HG03175 (cell line): ENCODE results near the gene PLEKHG2.

Experiments
- ATAC-seq: cut with Tn5 transposase; IDR thresholded peaks from one replicate; pipeline ENCODE4 v1.9.1; 2021; ENCODE audit warnings: mild to moderate bottlenecking, moderate library complexity; ENCODE audit not compliant: unreplicated experiment

PLEKHG2 gene

DNA sequence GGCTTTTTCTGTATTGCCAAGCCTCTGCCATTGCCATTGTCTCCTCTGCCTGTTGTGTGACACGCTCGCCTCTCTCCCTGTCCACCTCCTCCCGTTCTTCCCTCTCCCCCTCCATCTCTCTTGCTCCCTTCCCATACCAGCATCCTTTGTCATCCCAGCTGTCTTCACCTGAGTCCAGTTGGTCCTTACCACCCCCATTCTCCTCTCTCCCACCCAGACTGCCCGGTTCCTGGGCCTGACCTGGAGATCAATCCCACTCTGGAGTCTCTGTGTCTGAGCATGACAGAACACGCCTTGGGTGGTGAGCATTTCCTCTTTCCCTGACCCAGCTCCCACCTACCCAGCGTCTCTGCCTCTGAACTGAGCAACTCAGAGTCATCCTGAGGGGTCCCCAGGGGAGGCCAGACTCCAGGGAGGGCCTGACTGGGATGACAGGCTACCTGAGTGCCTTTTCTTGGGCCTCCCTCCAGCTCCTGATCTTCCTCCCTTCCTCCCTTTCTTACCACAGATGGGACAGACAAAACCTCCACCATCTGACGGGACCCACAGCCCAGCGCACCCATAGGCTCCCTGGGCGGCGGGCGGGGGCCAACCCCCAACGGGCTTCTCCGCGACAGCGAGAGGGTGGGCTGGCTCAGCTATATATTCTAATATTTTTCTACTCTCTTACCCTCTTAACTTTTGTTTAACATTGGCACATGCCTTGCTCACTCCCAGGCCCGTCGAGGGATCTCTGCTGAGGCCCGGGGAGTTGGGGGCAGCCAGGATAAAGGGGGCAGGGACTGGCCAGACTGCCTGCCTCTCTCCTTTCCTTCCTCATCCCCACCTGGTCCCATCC lies 29.3 kb upstream of the PLEKHG2 start:
- no peak for ATAC-seq

GRCh38 chr19:39384839-39385568 lies 27.5 kb upstream of the PLEKHG2 start:
- ATAC-seq, result no peak

DNA sequence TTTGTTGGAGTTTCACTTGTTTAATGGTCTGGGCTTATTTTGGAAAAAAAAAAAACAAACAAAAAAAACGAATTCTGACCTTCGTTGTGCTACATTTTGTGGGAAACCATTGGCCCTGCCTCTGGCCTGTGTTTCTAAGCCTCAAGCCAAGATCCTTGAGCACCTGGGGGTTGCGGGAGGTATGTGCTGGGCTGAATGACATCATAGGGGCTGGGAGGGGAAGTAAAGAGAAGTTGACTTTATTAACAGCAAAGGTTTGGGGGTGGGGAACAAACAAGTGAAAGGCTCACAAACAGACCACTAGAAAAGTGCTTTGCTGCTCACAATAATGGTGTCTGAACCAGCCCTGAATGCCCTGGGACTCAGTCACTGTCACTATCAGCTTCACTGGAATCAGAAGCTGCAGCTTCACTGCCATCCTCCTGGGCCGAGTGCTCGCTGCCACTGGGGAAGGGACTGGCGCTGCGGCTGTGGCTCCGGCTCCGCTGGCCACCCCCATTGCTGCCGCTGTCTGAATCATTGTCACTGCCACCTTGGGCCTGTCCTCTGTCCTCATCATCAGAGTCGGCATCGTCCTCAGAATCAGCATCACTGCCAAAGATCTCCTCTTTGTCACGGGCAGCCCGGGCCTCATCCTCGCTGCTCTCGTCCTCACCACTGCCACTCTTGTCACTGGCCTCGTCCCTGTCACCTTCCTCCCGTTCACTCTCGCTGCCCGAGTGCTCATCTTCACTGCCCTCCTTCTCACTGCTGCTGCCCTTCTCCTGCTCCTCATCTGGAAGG lies 26.6 kb upstream of the PLEKHG2 start:
- ATAC-seq, result no peak

- ATAC-seq, result no peak
These were observed 25.9 kb upstream of the PLEKHG2 start for GRCh38 chr19:39386557-39386956.

GRCh38 chr19:39388657-39389056 lies 23.8 kb upstream of the PLEKHG2 start:
- ATAC-seq, result no peak

GRCh38 chr19:39389631-39390414 lies 22.6 kb upstream of the PLEKHG2 start:
- no peak for ATAC-seq

DNA sequence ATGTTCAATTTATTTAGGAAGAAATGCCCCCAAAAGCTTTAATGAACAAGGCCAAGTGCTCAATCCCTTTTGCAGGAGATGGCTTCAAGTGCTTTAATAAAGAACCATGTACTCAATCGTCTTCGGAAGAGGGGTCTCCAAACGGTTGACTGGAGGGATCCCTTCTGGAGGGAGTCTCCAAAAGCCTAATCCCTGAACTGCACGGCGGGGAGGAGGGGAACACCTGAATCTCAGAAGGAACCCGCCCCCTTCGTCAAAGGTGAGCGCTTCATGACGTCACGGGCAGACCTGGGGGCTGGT lies 22.1 kb upstream of the PLEKHG2 start:
- ATAC-seq, result no peak

GRCh38 chr19:39390751-39391437 lies 21.6 kb upstream of the PLEKHG2 start, which contains the start of the genes MED29 and PAF1:
Gene MED29 (plus strand): TSS chr19:39391378. CDS start chr19:39391423, 45 bp downstream.
Gene PAF1 (minus strand): TSS chr19:39391106. CDS start chr19:39390864, 242 bp downstream.
- ATAC-seq, result peak; percentile 94

DNA sequence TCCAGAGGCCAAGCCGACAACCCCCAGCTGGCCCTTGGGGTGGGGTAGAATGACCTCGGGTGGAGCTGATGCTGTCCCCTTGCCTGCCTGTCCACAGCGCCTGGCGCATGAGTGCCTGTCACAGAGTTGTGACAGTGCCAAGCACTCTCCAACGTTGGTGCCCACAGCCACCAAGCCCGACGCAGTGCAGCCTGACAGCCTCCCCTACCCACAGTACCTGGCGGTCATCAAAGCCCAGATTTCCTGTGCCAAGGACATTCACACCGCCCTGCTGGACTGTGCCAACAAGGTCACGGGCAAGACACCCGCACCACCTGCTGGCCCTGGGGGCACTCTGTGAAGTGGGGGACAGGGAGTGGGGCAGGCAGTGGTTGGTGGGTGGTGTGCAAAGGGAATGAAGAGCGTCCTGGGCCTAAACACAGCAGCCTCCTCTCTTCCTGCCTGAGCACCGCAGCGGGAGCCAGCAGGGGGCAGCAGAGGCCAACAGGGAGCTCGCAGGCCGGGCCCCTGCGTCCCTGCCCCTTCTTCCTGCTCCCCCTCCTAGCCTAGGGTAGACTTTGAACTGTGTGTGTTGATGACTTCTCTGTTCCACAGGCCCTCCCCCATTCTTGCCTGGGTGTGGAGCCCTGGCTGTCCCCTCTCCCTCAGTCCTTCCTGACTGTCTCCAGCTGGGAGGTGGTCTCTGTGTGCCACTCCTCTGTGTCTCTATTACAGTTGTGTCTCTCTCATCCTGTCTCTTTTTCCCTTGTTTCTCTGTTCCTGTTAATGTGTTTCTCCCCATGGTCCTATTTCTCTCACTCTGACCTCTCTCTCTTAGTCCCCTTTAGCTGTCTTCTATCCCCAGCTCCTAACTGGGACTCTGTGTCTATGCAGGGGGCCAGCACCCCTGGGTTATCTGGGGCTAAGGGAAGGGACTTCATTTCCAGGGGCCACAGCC lies 14.8 kb upstream of the PLEKHG2 start:
- ATAC-seq, result peak; percentile 47

GRCh38 chr19:39398297-39398864 lies 14.1 kb upstream of the PLEKHG2 start:
- ATAC-seq, result no peak

- no peak for ATAC-seq
These were observed 12.8 kb upstream of the PLEKHG2 start for GRCh38 chr19:39399668-39400050.

DNA sequence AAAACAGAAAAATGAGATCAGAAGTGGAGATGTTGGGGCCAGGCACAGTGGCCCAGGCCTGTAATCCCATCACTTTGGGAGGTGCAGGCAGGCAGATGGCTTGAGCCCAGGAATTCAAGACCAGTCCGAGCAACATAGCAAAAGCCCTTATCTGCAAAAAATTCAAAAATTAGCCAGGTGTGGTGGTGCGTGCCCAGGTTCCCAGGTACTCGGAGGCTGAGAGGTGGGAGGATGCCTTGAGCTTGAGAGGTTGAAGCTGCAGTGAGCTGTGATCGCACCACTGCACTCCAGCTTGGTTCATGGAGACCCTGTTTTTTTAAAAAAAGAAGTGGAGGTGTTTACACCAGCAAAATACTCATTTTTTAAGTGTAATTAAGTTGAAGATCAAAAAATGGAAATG lies 12.4 kb upstream of the PLEKHG2 start:
- ATAC-seq, result no peak

- ATAC-seq, result no peak
These were observed 11.4 kb upstream of the PLEKHG2 start for GRCh38 chr19:39401070-39401548.

- peak; percentile 30 for ATAC-seq
These were observed 10.7 kb upstream of the PLEKHG2 start for GRCh38 chr19:39401549-39402345.

DNA sequence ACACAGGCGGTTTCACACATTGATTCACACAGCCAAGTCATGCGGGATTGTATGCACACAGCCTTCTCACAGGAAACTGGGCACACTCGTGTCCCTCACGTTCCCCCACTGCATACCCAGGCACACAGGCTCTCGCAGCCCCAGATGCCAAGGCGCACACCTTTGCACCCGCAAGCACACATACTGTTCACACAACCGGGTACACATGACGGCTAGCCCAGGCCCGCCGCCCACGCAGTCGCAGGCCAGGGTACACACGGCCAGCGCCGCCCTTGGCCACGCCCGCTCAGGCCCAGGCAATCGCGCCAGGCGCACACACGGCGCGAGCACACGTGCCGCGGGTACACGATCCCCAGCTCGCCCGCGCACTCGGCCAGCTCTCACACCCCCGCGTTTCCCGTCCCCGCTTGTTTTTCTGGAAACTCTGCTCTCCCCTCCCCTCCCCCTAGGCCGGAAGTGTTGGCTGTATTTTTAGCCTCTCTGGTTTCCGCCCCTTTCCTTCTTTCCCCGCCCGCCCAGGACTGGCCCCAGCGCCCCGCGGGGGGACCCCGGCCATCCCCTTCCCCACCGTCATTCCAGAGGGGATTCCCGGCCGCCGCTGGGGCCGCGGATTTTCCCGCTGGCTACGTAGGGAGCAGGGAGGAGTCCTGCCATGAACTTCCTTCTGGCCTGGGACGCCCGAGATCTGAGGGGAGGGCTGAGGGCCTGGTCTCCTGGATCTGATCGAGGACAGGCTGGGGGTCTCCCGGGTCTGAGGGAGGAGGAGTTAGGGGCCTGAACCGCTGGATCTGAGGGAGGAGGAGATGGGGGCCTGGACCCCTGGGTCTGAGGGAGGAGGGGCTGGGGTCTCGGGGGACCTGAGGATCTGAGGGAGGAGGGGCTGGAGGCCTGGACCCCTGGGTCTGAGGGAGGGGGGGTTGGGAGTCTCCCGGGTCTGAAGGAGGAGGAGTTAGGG lies 9.8 kb upstream of the PLEKHG2 start:
- peak; percentile 19 for ATAC-seq
